NT2/D1 (cell line): ENCODE measurements around the gene FLOT1.

ENCODE experiments used
- DNase-seq: peaks from one replicate; pipeline ENCODE4 v3.0.0-alpha.2; 2011; ENCODE audit warnings: low read depth, low spot score
- H3K27me3 ChIP-seq: 2 replicates; pipeline ENCODE4 v1.6.0; 2011; ENCODE audit warnings: mild to moderate bottlenecking; ENCODE audit not compliant: insufficient read length, insufficient read depth
- H3K36me3 ChIP-seq: 2 replicates; pipeline ENCODE4 v1.6.1; 2011; ENCODE audit warnings: mild to moderate bottlenecking, low read length, mixed read lengths; ENCODE audit not compliant: insufficient read depth, insufficient read length
- H3K4me1 ChIP-seq: 2 replicates; pipeline ENCODE4 v1.5.1; 2011; ENCODE audit not compliant: insufficient read depth, insufficient read length
- H3K4me3 ChIP-seq: 2 replicates; pipeline ENCODE4 v1.5.1; 2011; ENCODE audit warnings: low read depth; ENCODE audit not compliant: insufficient read length
- H3K9ac ChIP-seq: 2 replicates; pipeline ENCODE4 v1.6.0; 2011; ENCODE audit warnings: low read depth; ENCODE audit not compliant: insufficient read length
- H3K9me3 ChIP-seq: 2 replicates; pipeline ENCODE4 v1.5.1; 2011; ENCODE audit warnings: mild to moderate bottlenecking, low read length; ENCODE audit not compliant: insufficient read depth
- SUZ12 ChIP-seq: IDR thresholded peaks from 2 replicates; pipeline ENCODE4 v1.6.1; 2011; ENCODE audit not compliant: insufficient read length, insufficient read depth; ENCODE audit errors: extremely low read depth
- YY1 ChIP-seq: IDR thresholded peaks from 2 replicates; pipeline ENCODE4 v1.6.1; 2011; ENCODE audit not compliant: insufficient read length, insufficient read depth
- ZNF274 ChIP-seq: IDR thresholded peaks from 2 replicates; pipeline ENCODE4 v1.6.1; 2011; ENCODE audit warnings: mild to moderate bottlenecking, low read depth, low read length

Gene FLOT1

DNA sequence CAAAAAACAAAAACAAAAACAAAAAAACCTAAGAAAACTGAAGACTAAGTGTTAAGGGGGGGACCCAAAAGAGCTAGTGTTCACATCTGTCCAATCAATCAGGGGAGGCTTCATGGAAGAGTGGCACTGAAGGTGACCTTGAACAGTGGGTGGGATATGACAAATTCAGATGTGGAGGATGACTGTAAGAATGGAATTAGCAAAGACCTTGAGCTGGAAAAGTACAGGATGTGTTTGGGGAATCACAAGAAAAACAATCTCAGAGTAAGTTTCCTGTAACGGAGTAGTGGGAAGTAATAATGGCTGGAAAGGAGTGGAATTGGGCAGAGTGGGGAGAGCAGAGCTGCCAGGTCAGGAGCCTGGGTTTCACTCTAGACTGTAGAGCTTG is 4.8 kb upstream of the FLOT1 start:
- Histone ChIP-seq H3K9me3 (no peaks in the 10 kb centered on the region), H3K4me1 (no peaks in the 10 kb centered on the region), H3K36me3 (peaks cover 14% of the 10 kb centered on the region), H3K9ac (no peak overlapping the region), H3K4me3 (no peak overlapping the region), H3K27me3 (no peaks in the 10 kb centered on the region)
- DNase-seq, result no peak
- no peak for TF ChIP-seq ZNF274
- TF ChIP-seq SUZ12, result no peak
- no peak for TF ChIP-seq YY1

DNA sequence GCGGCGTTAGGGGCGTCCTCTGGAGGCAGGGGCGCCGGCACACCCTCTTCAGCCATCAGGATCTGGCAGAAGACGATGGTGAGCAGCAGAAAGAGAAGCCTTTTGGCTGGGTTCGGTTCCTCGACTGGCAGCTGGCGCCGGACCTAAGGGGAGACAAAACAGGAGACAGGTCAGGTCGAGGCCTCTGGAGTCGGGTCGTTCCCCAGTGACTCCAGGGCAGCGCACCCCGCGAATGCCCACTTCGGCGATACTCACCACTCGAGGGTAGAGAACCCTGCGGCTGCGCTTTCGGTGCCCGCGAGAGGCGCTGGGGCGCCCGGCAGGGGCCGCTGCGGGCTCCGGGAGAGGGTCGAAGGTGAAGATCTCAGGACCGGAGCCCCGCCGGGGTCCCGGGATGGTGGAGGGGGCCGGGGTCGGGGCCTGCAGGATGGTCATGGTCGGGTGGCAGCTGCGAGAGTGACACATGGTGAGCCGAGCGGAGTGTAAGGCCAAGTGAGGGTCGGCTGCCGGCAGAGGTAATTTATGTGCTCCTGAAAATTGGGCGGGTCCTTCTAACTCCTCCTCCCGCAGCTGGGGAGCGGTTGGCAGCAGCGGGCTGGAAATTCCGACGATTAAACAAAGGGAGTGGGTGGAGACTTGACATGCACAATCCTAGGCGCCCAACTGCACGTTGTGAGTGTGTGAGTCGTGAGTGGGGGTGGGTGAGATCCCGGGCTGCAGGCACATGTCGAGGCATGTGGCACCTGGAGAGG is 1.7 kb upstream of the FLOT1 start, which contains the start of gene IER3:
TSS of gene IER3 (minus strand) at position 494 of the 752 bp plus-strand sequence. CDS start at position 465, 29 bp downstream.
- Histone ChIP-seq H3K4me1 (peaks cover 4% of the 10 kb centered on the region), H3K36me3 (peaks cover 35% of the 10 kb centered on the region), H3K27me3 (no peaks in the 10 kb centered on the region), H3K9ac (peak within 1 kb of the TSS; percentile 83), H3K9me3 (no peaks in the 10 kb centered on the region), H3K4me3 (peak within 1 kb of the TSS; percentile 83)
- TF ChIP-seq YY1 (no peak), ZNF274 (no peak), SUZ12 (no peak)
- no peak for DNase-seq

DNA sequence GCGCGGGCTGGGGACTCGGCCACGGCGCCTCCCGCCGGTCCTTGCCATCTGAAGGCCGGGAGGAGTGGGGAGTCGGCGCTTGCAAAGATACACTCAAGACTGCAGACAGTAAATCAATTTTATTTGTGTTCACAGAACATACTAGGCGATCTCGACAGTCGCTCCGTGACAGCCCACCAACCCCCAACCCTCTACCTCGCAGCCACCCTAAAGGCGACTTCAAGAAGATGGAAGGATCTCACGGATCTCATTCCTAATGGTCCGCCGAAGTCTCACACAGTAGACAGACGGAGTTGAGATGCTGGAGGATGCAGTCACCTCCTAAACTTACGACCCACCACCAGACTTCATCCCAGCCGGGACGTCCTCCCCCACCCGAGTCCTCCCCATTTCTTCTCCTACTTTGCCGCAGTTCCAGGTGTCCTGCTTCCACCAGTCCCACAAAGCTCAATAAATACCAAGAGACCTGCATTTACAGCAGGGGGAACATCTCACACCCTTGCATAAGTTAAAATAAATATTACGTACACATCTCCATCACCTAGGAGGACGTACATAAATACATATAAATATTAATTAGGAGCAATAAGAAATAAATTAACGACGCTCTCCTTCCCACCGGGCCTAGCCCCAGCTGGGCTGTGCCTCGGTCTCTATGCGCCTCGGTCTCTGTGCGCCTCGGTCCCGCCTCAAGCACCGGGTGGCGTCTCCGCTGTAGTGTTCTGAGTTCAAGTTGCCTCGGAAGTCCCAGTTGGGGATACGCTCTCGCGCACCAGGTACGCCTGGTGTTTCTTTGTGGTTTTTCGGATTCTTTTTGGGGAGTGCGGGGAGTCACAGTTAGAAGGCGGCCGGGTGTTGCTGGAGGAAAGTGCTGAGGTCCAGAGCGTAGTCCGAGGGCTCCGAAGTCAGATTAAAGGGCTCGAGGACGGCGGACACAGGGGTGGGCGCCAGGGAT is 889 bp upstream of the FLOT1 start:
- Histone ChIP-seq H3K9me3 (no peaks in the 10 kb centered on the region), H3K27me3 (no peaks in the 10 kb centered on the region), H3K36me3 (peaks cover 43% of the 10 kb centered on the region), H3K4me1 (peaks cover 4% of the 10 kb centered on the region), H3K9ac (peak overlapping the region; percentile 83), H3K4me3 (peak overlapping the region; percentile 83)
- TF ChIP-seq YY1 (no peak), SUZ12 (no peak), ZNF274 (no peak)
- DNase-seq, result no peak

DNA sequence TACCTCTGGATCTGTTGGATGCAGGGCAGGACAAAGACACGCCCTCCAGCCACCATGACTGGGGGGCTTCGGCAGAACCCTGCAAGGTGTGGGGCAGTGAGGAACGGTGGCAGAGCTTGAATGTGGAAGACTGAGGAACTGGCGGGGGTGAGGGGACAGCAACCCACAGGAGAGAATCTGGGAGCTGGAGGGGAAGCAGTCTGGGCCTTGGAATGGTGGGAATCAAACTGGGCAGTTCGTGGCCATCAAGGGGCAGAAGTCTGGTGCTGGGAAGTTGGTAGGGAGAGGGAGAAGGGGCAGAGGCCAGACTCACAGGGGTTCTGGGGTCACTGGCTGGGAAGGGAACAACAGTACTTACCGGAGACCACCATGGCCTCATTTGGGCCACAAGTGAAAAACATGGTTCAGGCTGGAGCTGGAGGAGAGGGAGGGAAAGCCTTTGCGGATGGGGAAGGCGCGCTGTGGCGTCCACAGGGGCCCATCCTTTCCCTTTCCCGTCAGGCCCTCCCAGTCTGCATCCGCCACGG is 635 bp downstream of the FLOT1 start:
- Histone ChIP-seq H3K36me3 (peaks cover 58% of the 10 kb centered on the region), H3K27me3 (no peaks in the 10 kb centered on the region), H3K4me1 (peaks cover 4% of the 10 kb centered on the region), H3K9ac (peak overlapping the region; percentile 96), H3K9me3 (no peaks in the 10 kb centered on the region), H3K4me3 (peak overlapping the region; percentile 88)
- no peak for TF ChIP-seq YY1
- no peak for TF ChIP-seq SUZ12
- TF ChIP-seq ZNF274, result no peak
- DNase-seq, result no peak

DNA sequence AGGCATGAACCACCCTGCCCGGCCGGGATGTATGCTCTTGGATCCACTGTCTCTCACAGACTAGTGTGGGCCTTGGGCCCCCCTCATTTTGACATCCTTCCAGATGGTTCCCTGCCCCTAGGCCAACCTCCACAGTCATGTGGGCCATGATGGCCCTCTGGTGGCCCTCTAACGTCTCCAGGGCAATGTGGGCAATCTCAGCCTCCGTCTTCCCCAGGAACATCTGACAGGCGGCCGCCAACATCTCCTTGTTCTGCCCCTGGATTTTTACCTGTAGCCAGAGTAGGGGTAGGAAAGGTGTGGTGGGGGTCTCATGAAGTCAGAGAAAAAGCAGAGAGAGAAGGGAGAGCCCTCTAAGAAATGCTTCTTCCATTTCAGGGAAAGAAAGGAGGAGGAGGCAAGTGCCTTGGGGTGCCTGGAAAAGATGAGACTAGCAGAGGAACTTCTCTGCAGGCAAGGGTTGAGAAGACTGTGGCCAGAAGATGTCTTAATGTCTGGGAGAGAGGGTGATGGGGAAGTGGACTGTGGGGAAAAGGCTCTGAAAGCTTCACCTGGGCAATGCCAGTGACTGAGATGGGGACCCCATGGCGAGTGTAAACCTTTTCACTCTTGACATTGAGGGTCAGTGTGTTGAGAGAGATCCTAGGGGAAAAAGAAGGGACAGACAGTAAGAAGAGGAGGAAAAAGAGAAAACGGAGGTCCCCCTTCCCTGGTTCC is 1.3 kb downstream of the FLOT1 start:
- TF ChIP-seq YY1 (no peak), SUZ12 (no peak), ZNF274 (no peak)
- H3K4me3 ChIP-seq, result peak overlapping the region; percentile 88
- peak overlapping the region; percentile 96 for H3K9ac ChIP-seq
- H3K4me1 ChIP-seq, result peaks cover 4% of the 10 kb centered on the region
- no peaks in the 10 kb centered on the region for H3K27me3 ChIP-seq
- H3K36me3 ChIP-seq, result peaks cover 60% of the 10 kb centered on the region
- DNase-seq, result no peak
- H3K9me3 ChIP-seq, result no peaks in the 10 kb centered on the region

DNA sequence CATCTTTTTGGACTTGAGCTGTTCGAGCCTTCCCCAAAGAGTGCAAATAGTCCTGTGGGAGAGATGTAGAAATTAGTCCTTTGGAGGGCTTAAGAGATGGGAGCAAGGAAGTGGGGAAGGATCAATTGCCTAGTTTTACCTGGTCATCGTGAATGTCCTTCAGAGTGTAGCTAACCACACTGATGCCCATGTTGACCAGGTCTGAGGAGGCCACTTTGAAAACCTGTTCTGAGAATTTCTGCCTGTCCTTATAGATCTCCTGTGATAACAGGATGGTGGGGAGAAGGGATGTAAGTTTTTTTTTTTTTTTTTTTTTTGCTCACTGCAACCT is 2.0 kb downstream of the FLOT1 start:
- no peak for DNase-seq
- Histone ChIP-seq H3K9ac (no peak overlapping the region), H3K4me3 (no peak overlapping the region), H3K9me3 (no peaks in the 10 kb centered on the region), H3K36me3 (peaks cover 63% of the 10 kb centered on the region), H3K27me3 (no peaks in the 10 kb centered on the region), H3K4me1 (peaks cover 4% of the 10 kb centered on the region)
- TF ChIP-seq ZNF274 (no peak), SUZ12 (no peak), YY1 (no peak)

DNA sequence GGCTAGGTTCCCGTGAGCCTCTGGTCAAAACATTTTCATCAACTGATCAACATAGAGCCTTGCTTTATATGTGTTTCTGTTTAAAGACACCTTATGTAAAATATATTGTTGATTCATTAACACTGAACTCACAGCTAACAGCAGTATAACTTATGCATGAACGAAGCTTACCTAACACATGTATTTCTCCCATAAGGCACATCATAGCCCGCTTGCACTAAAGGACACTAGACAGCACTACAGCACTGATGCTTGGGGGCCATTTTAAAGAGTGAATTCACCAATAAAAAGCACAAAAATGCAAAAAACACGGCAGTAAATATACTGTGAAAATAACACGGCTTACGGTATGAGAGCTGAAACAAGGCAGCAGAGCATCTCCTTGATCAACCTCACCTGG is 4.0 kb downstream of the FLOT1 start:
- no peak for TF ChIP-seq YY1
- DNase-seq, result no peak
- no peak overlapping the region for H3K9ac ChIP-seq
- no peaks in the 10 kb centered on the region for H3K27me3 ChIP-seq
- no peak overlapping the region for H3K4me3 ChIP-seq
- H3K4me1 ChIP-seq, result peaks cover 4% of the 10 kb centered on the region
- H3K9me3 ChIP-seq, result no peaks in the 10 kb centered on the region
- H3K36me3 ChIP-seq, result peaks cover 68% of the 10 kb centered on the region
